Activated CD8-positive, alpha-beta memory T cell treated with anti-CD3 and anti-CD28 coated beads for 24 hours (primary cell): Measurements from ENCODE around the gene GRAP.
"Not testable (repeated sequence)": the region's sequence is repeated elsewhere in the genome, so short reads cannot be mapped to it uniquely, and the experiment has no call there.

Experiments
- DNase-seq: peaks from one replicate; pipeline ENCODE4 v3.0.0-alpha.2; 2020

Gene GRAP

GRCh38 chr17:19041871-19042270, 4.9 kb downstream of the GRAP start:
- not testable (repeated sequence) for DNase-seq

- not testable (repeated sequence) for DNase-seq
These were observed 6.4 kb downstream of the GRAP start for GRCh38 chr17:19040350-19040749.

- DNase-seq: not testable (repeated sequence)
These were observed 8.0 kb downstream of the GRAP start for GRCh38 chr17:19038730-19039129.

- DNase-seq: not testable (repeated sequence)
These were observed 8.8 kb downstream of the GRAP start for GRCh38 chr17:19038007-19038406.

- DNase-seq: not testable (repeated sequence)
These were observed 9.2 kb downstream of the GRAP start for GRCh38 chr17:19037547-19037946.

- DNase-seq: not testable (repeated sequence)
These were observed 10.6 kb downstream of the GRAP start for GRCh38 chr17:19036186-19036585.

- DNase-seq: not testable (repeated sequence)
These were observed 14.3 kb downstream of the GRAP start for GRCh38 chr17:19032377-19032988.

- DNase-seq: peak; percentile 77
These were observed 15.0 kb downstream of the GRAP start for GRCh38 chr17:19031729-19032128.

GRCh38 chr17:19030771-19031449, 15.8 kb downstream of the GRAP start:
- DNase-seq: not testable (repeated sequence)

GRCh38 chr17:19029740-19030139, 17.0 kb downstream of the GRAP start:
- DNase-seq: not testable (repeated sequence)

- DNase-seq: not testable (repeated sequence)
These were observed 18.1 kb downstream of the GRAP start for GRCh38 chr17:19028671-19029070.

GRCh38 chr17:19024101-19025078, 22.4 kb downstream of the GRAP start:
- no peak for DNase-seq

GRCh38 chr17:19023209-19023999, 23.4 kb downstream of the GRAP start:
- no peak for DNase-seq

GRCh38 chr17:19022747-19023146, 24.0 kb downstream of the GRAP start:
- DNase-seq: no peak

GRCh38 chr17:19022128-19022527, 24.6 kb downstream of the GRAP start:
- no peak for DNase-seq

GRCh38 chr17:19021622-19022083, 25.1 kb downstream of the GRAP start:
- DNase-seq: peak; percentile 71

- not testable (repeated sequence) for DNase-seq
These were observed 25.6 kb downstream of the GRAP start for GRCh38 chr17:19021011-19021621.

GRCh38 chr17:19020016-19020415, 26.7 kb downstream of the GRAP start:
- DNase-seq: no peak

GRCh38 chr17:19019041-19019941, 27.5 kb downstream of the GRAP start:
- no peak for DNase-seq

GRCh38 chr17:19018600-19018950, 28.2 kb downstream of the GRAP start:
- DNase-seq: no peak
